DOHH2 (cell line): ENCODE results near the gene VPS41.
A peak's percentile ranks its signal among the peaks of the same experiment; 100 is the strongest.

Experiments
- H3F3A ChIP-seq: fragments of 200-600 bp; sonication (generic), shearing (Covaris generic); 2 replicates; pipeline ENCODE4 v1.6.0; 2016; ENCODE audit warnings: antibody characterized with exemption, mild to moderate bottlenecking; ENCODE audit not compliant: control insufficient read depth, insufficient read depth
- H3K27ac ChIP-seq: fragments of 200-600 bp; sonication (generic); 2 replicates; pipeline ENCODE4 v1.5.1; 2014; ENCODE audit warnings: low read depth, mild to moderate bottlenecking, low read length, moderate library complexity
- H3K27me3 ChIP-seq: fragments of 200-600 bp; sonication (generic); 2 replicates; pipeline ENCODE4 v1.6.1; 2014; ENCODE audit warnings: mild to moderate bottlenecking, low read length, mixed read lengths; ENCODE audit not compliant: control insufficient read depth
- H3K36me3 ChIP-seq: fragments of 200-600 bp; sonication (generic); 2 replicates; pipeline ENCODE4 v1.6.1; 2014; ENCODE audit warnings: mild to moderate bottlenecking, low read length, moderate library complexity, mixed read lengths; ENCODE audit not compliant: control insufficient read depth
- H3K4me1 ChIP-seq: fragments of 200-600 bp; sonication (generic); 2 replicates; pipeline ENCODE4 v1.6.1; 2014; ENCODE audit warnings: mild to moderate bottlenecking, low read length, mixed read lengths; ENCODE audit not compliant: control insufficient read depth
- H3K4me2 ChIP-seq: fragments of 200-600 bp; sonication (generic); 2 replicates; pipeline ENCODE4 v1.6.0; 2014; ENCODE audit warnings: mild to moderate bottlenecking, low read length, moderate library complexity
- H3K4me3 ChIP-seq: fragments of 200-600 bp; sonication (generic); 2 replicates; pipeline ENCODE4 v1.5.1; 2014; ENCODE audit warnings: mild to moderate bottlenecking, low read length, mixed read lengths
- H3K79me2 ChIP-seq: fragments of 200-600 bp; sonication (generic); 2 replicates; pipeline ENCODE4 v1.6.1; 2014; ENCODE audit warnings: mild to moderate bottlenecking, low read length, mixed read lengths; ENCODE audit not compliant: control insufficient read depth
- H3K9me2 ChIP-seq: fragments of 200-600 bp; sonication (generic); replicated peaks from 2 replicates; pipeline ENCODE4 v1.6.1; 2014; ENCODE audit warnings: mild to moderate bottlenecking, low read length, mixed read lengths; ENCODE audit not compliant: control insufficient read depth
- H3K9me3 ChIP-seq: fragments of 200-600 bp; sonication (generic); 2 replicates; pipeline ENCODE4 v1.6.1; 2014; ENCODE audit warnings: antibody characterized with exemption, low read length, mixed read lengths; ENCODE audit not compliant: control insufficient read depth, insufficient read depth
- H4K20me1 ChIP-seq: fragments of 200-600 bp; sonication (generic); 2 replicates; pipeline ENCODE4 v1.6.0; 2014; ENCODE audit warnings: low read depth, mild to moderate bottlenecking, antibody characterized with exemption, low read length, moderate library complexity; ENCODE audit not compliant: control insufficient read depth, insufficient read depth
- CTCF ChIP-seq: fragments of 200-600 bp; sonication (generic); IDR thresholded peaks from one replicate; pipeline ENCODE4 v1.5.1; 2014; ENCODE audit warnings: antibody characterized with exemption, mild to moderate bottlenecking, low read depth, low read length; ENCODE audit not compliant: poor library complexity, severe bottlenecking
- EZH2phosphoT487 ChIP-seq: fragments of 200-600 bp; sonication (generic); IDR thresholded peaks from 2 replicates; pipeline ENCODE4 v1.6.1; 2017; ENCODE audit warnings: borderline replicate concordance, mild to moderate bottlenecking, antibody characterized with exemption, low read length, moderate library complexity, mixed read lengths

The VPS41 gene

GRCh38 chr7:38828026-38828425 is 81.0 kb downstream of the VPS41 start:
- no peaks in the 10 kb centered on the region for H3K9me3 ChIP-seq
- H3K27ac ChIP-seq, result no peak overlapping the region
- H3K4me3 ChIP-seq, result no peak overlapping the region
- H3K36me3 ChIP-seq, result no peaks in the 10 kb centered on the region; the same call in 1 of the 2 replicates
- H4K20me1 ChIP-seq, result no peaks in the 10 kb centered on the region
- H3K27me3 ChIP-seq, result no peaks in the 10 kb centered on the region
- no peaks in the 10 kb centered on the region for H3K9me2 ChIP-seq
- peaks cover 14% of the 10 kb centered on the region for H3K4me1 ChIP-seq
- TF ChIP-seq CTCF (no peak), EZH2phosphoT487 (no peak)
- no peaks in the 10 kb centered on the region for H3F3A ChIP-seq
- no peak overlapping the region for H3K4me2 ChIP-seq
- H3K79me2 ChIP-seq, result no peaks in the 10 kb centered on the region

- no peak overlapping the region for H3K27ac ChIP-seq
- H3K4me2 ChIP-seq, result peak overlapping the region; percentile 22; the same call in 1 of the 2 replicates
- H4K20me1 ChIP-seq, result no peaks in the 10 kb centered on the region
- TF ChIP-seq CTCF (no peak), EZH2phosphoT487 (no peak)
- no peaks in the 10 kb centered on the region for H3K27me3 ChIP-seq
- H3F3A ChIP-seq, result no peaks in the 10 kb centered on the region
- H3K9me2 ChIP-seq, result no peaks in the 10 kb centered on the region
- no peaks in the 10 kb centered on the region for H3K9me3 ChIP-seq
- H3K4me1 ChIP-seq, result peaks cover 14% of the 10 kb centered on the region
- H3K4me3 ChIP-seq, result no peak overlapping the region
- H3K36me3 ChIP-seq, result no peaks in the 10 kb centered on the region; the same call in 1 of the 2 replicates
- H3K79me2 ChIP-seq, result no peaks in the 10 kb centered on the region
Observed at GRCh38 chr7:38825721-38826440, 83.1 kb downstream of the VPS41 start.

GRCh38 chr7:38824948-38825347 is 84.0 kb downstream of the VPS41 start:
- Histone ChIP-seq H3K27ac (no peak overlapping the region), H3K4me2 (no peak overlapping the region), H3K9me3 (no peaks in the 10 kb centered on the region), H3K36me3 (no peaks in the 10 kb centered on the region; the same call in 1 of the 2 replicates), H3K4me3 (no peak overlapping the region), H3F3A (no peaks in the 10 kb centered on the region), H3K27me3 (no peaks in the 10 kb centered on the region), H4K20me1 (no peaks in the 10 kb centered on the region), H3K79me2 (no peaks in the 10 kb centered on the region), H3K9me2 (no peaks in the 10 kb centered on the region), H3K4me1 (peaks cover 14% of the 10 kb centered on the region)
- TF ChIP-seq EZH2phosphoT487, result no peak
- TF ChIP-seq CTCF, result no peak
